Frontal cortex (tissue), 4 donors: ENCODE data around the gene FHIP2A. TPM values are rescaled to one million over a fixed set of nuclear protein-coding genes. Genes with fewer than 3 reads are reported as not detected.
A peak's percentile ranks its signal among the peaks of the same experiment; 100 is the strongest.
"Not testable (repeated sequence)": the region's sequence is repeated elsewhere in the genome, so short reads cannot be mapped to it uniquely, and the experiment has no call there.

Experiments
- DNase-seq, 2 donors: peaks; one replicate each; pipeline ENCODE4 v3.0.0; 2012; ENCODE audit warnings: low spot score in 2 of 2
- FAIRE-seq: peaks from 2 replicates; lab custom pipeline; 2012; peaks lifted over from hg19 to GRCh38; lab: Jason Lieb, UNC
- total RNA-seq: library from RNA; depleted of rRNA; stranded (reverse); fragments of >200 nt; gene quantifications from one replicate; pipeline ENCODE4 v1.2.3, GENCODE V29; 2014
- donor health status: control.
- donor health status: control.
- donor health status: control.

Gene FHIP2A, protein sequence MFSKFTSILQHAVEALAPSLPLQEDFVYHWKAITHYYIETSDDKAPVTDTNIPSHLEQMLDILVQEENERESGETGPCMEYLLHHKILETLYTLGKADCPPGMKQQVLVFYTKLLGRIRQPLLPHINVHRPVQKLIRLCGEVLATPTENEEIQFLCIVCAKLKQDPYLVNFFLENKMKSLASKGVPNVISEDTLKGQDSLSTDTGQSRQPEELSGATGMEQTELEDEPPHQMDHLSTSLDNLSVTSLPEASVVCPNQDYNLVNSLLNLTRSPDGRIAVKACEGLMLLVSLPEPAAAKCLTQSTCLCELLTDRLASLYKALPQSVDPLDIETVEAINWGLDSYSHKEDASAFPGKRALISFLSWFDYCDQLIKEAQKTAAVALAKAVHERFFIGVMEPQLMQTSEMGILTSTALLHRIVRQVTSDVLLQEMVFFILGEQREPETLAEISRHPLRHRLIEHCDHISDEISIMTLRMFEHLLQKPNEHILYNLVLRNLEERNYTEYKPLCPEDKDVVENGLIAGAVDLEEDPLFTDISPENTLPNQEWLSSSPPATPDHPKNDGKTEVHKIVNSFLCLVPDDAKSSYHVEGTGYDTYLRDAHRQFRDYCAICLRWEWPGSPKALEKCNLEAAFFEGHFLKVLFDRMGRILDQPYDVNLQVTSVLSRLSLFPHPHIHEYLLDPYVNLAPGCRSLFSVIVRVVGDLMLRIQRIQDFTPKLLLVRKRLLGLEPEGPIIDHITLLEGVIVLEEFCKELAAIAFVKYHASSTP
- 48.5 TPM for total RNA-seq

DNA sequence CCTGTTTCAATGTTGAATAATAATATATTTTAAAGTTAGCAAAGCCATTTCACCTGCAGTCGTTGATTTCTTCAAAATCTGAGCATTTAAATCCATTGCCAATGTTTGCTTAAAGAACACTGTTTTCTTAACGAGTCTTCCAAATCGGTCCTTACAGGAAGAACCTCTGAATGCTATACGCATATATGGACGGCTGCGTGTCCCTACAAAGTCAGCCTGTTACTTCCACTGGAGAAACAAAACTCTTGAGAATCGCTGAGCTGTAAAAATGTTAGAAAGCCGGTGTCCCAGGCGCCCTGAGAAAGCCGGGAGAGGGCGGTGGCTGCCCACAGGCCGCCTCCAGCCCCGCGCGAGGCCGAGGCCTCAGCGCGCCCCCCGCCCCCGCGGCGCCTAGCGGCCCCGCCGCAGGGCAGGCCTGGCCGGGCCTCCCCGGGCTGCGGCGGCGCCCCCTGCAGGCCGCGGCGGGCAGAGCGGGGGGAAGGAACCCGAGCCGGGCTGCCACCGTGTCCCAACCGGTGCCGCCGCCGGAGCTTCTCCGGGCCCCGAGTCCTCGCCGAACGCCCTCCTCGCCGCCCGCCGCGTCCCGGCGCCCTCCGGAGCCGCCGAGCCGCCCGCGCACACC lies at the start of gene FHIP2A:
TSS of gene FHIP2A (plus strand) at position 488 of the 622 bp plus-strand sequence. CDS start 299 bp downstream, outside the sequence.
- DNase-seq: peak; percentile 78 to 83
- no peak for FAIRE-seq

DNA sequence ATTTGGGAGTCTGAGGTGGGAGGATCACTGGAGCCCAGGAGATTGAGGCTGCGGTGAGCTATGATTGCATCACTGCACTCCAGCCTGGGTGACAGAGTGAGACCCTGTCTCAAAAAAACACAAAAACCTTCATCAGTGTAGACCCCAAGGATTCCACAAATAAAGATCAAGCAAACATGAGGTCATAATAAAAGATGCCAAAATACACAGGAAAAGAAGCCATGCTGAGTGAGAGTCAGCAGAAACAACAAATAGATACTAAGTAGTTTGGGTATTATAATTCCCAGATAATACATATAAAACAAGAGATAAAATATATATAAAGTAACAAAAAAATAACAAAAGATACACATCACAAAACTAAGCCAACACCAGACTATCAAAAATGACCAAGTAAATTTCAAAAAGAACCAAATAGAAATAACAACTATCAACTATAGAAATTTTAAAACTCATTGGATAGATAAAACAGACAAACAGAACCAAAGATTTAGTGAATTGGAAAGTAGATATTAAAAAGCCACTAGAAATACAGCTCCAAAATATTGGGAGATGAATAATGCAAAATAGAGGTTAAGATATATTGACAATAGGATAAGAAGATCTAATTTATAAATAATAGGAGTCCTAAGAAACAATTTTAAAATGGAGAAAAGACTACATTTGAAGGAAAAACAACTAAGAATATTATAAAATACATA lies 48.9 kb upstream of the FHIP2A start:
- FAIRE-seq: peak; percentile 34

DNA sequence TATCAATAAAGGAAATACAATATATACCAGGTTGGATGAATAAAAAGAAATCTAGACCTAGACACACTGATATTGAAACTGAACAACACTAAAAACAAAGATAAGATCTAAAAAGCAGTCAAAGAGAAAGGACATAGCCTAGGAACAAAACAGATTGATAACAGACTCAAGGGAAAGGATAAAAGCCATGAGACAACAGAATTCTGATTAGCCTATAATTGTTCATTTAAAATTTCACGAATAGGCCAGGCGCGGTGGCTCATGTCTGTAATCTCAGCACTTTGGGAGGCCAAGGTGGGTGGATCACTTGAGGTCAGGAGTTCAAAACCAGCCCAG lies 48.4 kb upstream of the FHIP2A start:
- DNase-seq (no peak), FAIRE-seq (no peak)

More for the DNA sequence above, 48.9 kb upstream of the FHIP2A start:
- no peak for DNase-seq

DNA sequence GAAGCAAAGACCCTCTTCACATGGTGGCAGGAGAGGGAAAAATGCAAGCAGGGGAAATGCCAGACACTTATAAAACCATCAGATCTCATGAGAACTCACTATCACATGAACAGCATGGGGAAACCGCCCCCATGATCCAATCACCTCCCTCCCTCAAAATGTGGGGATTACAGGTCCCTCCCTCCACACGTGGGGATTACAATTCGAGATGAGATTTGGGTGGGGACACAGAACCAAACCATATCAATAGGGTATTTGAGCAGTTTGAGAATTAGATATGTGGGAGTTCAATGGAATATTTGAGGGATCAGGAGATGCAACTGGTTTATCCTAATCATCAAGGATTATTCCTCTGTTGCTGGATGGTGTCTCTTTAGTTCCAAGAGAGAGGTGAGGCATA lies 46.5 kb upstream of the FHIP2A start:
- not testable (repeated sequence) for FAIRE-seq, DNase-seq

DNA sequence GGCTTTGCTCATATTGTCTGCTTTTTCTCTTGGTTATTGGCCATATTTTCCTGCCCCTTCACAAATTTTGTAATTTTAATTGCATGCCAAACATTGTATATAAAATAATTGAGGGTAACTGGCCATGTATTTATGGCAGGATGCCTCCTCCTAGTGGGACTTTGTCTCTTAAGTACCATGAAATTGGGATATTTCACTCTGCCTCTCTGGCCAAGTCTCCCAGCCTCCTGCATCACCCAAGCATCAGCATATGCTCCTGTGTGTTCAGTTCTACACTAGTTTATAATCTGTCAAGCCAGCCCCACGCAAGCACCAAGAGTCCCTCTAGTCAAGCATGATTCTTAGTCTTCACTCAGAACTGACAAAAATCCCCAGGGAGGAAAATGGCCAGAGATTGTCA lies 44.2 kb upstream of the FHIP2A start:
- no peak for FAIRE-seq

DNA sequence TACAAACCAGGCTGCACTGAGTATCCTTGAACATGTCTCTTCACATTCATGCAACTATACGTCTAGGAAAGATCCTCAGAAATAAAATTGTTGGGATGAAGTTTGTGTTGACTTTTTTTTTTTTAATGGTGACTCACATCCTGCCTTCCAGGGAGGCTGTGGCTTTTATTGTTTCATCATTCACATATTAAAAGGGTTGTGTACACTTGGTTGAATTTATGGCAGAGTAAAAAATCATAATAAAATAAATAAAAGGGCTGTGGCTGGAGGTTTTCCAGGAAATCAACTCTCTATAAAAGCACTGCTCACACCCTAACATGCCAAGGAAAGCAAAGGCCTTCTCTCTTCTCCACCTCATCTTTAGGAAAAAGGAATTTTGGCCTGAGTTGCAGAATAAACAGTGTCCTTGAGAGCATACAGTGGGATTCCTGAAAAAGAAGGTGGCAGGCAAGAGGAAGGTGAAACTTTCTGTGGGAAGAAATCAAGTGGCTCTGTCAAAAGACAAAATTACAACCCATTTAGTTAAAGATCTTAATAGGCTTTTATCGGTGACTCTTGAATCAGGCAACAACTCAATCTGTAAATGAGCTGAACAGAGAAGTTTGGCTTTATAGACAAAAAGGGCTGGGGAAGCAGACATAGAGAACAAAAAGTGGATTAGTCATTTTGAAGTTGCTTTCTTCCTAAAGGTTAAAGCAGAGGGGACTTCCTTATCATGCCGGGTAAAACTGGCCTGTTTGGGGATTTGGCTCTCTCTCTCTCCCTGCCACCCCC lies 41.6 kb upstream of the FHIP2A start:
- DNase-seq (no peak), FAIRE-seq (no peak)

More for the DNA sequence above, 44.2 kb upstream of the FHIP2A start:
- no peak for DNase-seq

DNA sequence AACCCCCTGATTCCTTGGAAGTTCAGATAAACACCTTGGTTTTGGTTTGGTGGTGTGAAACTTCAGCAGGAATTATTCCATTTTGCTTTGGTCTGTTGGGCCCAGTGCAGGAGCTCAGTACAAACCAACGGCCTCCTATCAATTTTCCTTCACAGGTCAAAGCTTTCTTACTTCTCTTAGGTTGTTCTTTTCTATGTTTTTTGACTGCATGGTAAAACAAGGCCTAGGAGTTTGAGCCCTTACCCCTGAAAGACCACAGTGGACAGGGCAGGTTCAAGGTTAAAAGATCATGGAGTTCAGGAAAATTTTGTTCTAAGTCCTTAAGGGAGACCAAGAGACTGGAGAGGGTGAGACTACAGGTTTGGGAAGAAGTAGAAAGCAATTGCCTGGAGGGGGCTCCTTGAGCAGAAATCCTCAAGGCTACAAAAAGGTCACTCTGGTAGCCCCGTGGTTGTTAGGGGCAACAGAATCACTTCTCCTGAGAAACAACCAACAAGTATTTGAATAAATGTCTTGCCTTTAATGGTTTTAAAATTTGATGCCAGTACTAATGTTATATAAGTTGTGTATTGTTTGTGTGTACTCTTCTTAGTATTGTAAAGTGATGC lies 40.9 kb upstream of the FHIP2A start:
- no peak for FAIRE-seq
- DNase-seq: no peak

DNA sequence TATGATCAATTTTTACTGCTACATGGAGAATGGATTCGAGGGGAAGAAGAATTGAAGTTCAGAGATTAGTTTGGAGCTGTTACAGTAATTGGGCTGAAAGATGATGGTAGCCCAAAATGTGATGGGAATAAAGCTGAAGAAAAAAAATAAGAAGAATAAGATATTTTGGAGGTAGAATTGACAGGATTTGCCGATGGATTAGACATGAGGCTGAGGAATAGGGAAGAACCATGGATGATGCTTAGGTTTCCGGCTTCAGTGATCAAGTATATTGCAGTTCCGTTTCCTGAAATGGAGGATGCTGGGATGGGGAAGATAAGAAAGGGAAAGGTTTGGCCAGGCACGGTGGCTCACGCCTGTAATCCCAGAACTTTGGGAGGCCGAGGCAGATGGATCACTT lies 38.9 kb upstream of the FHIP2A start:
- DNase-seq: no peak
- FAIRE-seq: no peak

DNA sequence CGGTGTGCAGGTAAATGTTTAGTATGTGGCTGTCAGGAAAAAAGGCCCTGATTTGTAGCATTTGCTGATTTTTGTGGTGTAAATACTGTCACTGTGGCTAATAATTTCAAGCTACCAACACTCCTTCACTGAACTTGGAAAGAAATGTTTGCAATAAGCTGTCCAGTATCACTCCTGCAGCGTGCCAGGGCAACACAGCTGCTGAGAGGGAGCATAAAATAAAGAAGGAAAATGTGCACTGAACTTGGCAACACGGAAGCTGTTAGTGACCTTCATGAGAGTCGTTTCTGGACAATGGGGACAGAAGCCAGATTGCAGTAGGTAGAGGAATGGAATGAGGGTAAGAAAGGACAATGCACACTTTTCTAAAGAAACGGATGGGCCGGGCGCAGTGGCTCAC lies 37.9 kb upstream of the FHIP2A start:
- no peak for DNase-seq
- no peak for FAIRE-seq

DNA sequence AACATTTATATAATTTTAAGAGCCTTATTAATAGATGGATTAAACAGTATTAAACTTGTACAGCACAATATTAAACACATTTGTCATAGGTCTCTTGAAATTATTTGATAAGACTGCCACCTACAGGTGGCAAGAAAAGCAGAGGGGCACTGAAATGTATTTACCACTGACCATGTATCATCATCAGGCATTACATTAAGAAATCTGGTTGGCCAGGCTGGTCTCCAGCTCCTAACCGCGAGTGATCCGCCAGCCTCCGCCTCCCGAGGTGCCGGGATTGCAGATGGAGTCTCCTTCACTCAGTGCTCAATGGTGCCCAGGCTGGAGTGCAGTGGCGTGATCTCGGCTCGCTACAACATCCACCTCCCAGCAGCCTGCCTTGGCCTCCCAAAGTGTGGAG lies 35.1 kb upstream of the FHIP2A start:
- peak; percentile 48 to 61 for DNase-seq
- FAIRE-seq: peak; percentile 84

DNA sequence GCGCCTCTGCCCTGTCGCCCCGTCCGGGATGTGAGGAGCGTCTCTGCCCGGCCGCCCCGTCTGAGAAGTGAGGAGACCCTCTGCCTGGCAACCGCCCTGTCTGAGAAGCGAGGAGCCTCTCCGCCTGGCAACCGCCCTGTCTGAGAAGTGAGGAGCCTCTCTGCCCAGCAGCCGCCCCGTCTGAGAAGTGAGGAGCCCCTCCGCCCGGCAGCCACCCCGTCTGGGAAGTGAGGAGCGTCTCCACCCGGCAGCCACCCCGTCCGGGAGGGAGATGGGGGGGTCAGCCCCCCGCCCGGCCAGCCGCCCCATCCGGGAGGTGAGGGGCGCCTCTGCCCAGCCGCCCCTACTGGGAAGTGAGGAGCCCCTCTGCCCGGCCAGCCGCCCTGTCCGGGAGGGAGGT lies 34.4 kb upstream of the FHIP2A start:
- not testable (repeated sequence) for DNase-seq, FAIRE-seq

DNA sequence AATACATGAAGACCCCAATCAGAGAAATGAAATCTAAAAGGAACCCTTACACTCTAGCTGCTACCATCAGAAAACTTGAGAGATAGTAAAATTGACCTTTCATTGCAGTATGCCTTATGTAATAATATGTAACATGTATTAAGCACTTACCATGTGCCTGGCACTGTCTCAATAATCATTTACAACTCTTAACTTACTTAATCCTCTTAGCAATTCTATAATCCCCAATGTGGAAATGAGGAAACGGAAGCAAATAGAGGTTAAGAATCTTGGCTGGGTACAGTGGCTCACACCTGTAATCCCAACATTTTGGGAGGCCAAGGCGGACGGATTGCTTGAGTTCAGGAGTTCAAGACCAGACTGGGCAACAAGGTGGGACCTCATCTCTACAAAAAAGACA lies 29.8 kb upstream of the FHIP2A start:
- FAIRE-seq (no peak), DNase-seq (no peak)

DNA sequence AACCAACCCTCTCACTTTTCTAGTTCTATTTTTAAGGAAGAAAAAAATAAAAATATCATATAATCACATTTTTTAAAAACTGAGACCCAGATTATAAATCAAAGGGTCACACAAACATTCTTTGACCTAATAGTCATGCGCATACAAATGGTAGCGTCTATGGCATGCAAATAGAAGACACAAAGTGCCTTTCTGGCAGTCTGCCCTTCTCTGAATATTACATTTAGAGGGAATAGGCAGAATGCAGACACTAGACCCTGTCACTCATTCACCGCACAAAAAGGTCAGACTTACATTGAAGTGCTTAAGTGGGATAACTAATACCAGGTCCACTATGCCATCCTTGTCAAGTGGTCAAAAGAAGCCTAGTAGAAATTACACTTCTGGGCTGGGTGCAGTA lies 26.5 kb upstream of the FHIP2A start:
- FAIRE-seq (no peak), DNase-seq (no peak)

DNA sequence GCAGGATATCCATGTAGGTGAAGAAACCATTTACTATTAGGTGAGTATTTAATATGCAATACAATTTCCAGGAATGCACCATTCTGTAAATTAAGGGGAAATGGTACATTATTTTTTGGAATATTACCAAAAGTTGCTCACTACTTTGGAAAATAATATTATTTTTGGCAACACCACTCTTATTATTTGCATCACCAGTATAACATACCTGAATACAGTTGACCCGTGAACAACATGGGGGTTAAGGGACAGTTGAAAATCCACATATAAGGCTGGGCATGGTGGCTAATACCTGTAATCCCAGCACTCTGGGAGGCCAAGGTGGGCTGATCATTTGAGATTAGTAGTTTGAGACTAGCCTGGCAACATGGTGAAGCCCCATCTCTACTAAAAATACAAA lies 21.2 kb upstream of the FHIP2A start:
- FAIRE-seq (no peak), DNase-seq (no peak)

DNA sequence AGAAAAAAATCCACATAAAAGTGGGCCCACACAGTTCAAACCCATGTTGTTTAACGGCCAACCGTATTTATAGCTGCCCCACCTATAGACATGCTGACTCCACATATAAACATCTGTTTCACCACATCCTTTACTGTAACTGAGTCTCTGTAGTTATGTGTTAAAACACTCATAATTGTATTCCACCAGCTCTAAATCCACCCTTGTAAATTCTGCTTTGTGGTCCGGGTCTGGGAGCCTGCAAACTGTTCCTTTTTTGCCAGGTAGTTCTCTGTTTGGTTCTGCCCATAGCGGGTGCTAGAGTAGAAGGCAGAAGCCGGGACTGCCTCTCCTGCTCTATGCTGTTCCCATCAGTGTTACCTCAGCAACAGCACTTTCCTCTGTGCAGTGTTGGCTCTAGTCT lies 20.2 kb upstream of the FHIP2A start:
- DNase-seq: no peak
- FAIRE-seq: no peak

DNA sequence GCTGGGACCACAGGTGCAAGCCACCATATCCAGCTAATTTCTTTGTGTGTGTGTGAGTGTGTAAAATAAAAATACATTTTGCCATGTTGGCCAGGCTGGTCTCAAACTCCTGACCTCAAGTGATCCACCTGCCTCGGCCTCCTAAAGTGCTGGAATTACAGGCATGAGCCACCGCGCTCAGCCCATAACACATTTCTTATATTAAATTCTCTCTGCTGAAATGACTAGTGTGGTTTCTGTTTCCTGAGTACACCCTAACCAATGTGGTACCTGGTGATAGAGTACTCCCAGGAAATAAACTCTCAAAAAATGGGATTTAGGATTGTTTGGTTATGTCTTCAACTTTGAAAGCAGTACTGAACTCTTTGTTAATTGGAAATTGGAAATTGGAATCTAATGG lies 19.4 kb upstream of the FHIP2A start:
- DNase-seq: no peak
- FAIRE-seq: no peak

DNA sequence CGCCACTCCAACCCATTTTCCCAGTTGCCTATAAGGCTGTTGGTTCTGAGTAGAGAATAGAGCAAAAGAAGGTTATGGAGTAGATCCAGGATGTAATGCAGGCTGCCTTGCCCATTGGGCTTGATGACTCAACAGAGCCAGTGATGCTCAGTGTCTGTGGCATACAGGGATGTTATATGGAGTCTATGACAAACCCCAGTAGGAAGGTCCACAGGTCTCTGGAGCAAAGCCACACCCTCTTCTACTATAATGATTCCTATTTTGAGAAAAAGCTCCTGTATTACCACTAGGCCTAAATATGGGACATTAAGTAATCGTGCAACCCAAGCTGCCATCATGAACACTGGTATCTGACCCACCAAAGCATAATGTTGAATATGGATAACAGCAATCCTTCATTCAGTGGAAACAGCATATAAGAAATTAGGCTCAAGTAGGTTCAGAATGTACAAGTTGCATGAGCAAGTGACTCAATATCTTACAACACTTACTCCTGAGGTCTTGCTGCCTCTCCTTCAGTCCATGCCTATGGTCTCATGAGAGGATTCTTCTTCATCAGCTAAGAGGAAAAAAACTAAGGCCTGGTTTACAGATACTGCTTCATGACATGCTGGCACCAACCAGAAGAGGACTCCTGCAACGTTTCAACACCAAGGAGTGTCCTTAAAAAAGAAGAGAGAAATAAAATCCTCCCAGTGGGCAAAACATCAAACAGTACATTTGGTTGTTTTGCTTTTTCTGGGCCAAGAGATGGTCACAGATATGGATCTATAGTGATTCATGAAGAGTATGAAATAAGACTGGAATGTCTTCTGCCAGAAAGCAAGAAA lies 14.8 kb upstream of the FHIP2A start:
- DNase-seq: no peak
- no peak for FAIRE-seq

DNA sequence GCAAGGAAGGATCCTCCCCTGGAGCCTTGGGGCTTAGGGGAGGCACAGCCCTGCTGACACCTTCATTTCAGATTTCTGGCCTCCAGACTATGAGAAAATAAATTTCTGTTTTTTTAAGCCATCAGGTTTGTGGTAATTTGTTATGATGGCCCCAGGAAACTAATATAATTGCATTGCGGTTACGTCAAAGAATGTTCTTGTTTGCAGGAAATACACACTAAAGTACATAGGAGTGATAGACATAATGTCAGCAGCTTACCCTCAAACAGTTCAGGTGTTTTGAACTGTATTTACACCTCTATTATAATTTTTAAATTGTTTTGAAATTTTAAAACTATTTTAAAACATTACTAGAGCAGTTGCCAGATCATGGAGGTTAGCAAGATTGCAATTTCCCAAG lies 12.6 kb upstream of the FHIP2A start:
- DNase-seq (no peak), FAIRE-seq (no peak)
